HL-60/S4 (cell line): ENCODE measurements around the gene MKNK1.

Source experiments
- in situ Hi-C: fragments of 300-500 bp; cut with MboI; formaldehyde crosslinking; loops from 2 replicates; pipeline ENCODE4 v1.14.3; 2022; ENCODE audit warnings: low sequenced_read_pairs

MKNK1 gene

DNA sequence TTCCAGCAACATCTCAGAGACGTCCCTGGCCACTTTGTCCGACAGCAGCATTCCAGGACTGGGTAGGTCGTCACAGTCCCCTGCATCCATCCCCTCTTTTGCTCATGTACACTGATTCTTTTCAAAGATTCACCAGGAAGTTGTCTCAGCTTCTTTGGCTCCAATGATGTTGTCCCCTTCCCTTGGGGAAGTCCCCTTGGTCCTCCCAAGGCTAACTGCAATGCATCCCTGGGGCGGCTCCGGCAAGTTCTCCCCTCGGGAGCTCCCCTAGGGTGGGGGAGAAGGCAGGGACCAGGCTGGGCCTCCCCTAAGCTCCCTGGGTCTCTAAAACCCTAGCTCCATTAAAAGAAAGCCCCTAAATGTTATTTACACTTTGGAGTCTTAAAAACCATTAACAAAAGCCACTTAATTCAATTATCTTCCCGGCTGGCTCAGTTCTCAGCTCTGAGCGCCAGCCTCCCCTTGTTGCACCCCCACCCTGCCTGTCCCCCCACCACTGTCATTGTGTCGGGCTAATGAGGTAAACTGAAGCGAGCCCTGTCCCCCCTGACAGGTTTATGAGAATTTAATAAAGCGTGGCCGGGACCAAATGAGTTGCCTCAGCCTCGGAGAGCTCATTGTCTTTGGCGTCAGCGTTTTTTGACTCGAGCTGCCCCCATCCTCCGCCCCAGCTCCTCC lies 77.9 kb downstream of the MKNK1 start:
- in situ Hi-C loops, result no loop called here

DNA sequence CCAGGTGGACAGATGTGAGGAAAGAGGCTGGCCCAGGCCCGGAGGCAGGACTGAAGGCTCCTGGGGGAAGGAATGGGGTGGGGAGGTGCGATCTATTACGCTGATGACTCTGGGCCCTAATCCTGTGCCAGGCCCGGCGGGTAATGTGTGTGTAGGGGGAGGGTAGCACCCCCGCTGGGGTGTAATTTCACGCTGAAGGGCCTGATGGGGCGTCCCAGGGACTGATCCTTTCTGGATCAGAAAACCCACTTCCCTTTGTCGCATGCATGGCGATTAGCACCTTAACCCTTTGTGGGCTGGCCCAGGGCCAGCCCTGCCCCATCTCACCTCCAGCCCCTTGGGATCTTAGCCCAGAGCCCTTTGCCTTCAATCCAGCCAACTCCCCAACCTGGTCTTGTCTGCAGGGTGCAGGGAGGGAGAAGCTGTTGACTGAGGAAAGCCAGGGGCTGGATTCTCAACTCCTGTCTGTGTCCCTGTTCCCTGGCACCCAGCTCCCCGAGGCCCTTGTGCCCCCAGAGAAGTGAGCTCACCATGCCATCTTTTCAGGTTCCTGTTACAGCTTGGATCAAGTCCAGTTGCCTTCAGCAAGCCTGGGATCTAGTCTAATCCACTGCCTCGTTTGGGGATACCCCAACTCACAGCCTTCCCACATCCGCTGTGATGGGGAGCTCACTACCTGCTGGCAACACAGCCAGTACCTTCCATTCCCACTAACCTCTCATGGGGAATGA lies 78.7 kb downstream of the MKNK1 start:
- in situ Hi-C loops, result no loop called here

DNA sequence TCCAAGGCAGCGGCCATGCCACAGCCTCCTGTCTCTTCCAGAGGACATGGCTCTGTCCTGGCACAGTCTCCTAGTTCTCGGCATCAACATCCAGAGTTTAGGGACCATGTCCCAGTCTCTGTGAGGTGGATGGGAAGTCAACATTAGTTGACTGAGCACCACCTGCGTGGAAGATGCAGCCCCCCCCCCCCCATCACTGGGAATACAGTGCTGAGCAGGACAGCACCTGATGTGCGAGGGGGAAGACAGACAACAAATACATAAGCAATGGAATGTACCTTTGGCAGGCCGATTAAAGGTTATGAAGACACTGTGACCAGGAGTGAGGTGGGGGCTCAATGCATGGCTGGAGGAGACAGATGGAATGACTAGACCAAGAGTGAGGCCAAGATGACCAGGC lies 79.2 kb downstream of the MKNK1 start:
- in situ Hi-C loops, result no loop called here

DNA sequence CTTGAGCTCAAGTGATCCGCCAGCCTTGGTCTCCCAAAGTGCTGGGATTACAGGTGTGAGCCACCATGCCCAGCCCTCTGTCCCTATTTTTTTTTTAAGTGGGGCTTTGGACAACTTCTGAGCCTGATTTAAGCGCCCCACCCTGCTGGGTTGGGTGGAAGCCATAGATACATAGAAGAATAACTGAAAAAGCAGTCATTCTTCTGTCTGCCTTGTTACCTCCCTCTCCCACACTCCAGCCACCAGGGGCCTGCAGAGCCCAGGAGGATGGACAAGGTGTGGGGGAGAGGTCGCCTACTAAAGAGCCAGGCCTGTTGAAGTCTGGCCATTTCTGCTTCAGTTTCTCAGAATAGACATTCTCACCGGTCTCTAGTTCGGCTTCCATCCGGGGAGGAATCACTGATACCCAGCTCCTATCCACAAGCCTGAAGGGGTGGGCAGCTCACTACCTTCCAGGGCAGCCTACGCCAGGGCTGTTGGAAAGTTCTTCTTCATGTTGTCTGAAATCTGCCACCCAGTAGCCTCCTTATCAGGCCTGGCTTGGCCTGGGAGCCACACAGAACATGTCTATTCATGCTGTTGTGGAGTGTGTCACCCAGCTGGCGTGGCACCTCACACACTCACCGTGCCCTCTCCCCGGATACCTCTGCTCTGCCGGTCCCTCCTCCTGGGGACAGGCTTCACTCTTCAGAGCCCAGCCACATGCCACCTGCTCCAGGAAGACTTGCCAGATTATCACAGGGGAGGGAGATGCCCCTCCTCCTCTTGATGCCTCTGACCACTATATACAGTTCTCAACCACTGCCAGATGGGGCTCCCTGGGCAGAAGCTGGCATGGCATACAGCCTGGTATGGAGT lies 80.3 kb downstream of the MKNK1 start:
- in situ Hi-C loops, result no loop called here

DNA sequence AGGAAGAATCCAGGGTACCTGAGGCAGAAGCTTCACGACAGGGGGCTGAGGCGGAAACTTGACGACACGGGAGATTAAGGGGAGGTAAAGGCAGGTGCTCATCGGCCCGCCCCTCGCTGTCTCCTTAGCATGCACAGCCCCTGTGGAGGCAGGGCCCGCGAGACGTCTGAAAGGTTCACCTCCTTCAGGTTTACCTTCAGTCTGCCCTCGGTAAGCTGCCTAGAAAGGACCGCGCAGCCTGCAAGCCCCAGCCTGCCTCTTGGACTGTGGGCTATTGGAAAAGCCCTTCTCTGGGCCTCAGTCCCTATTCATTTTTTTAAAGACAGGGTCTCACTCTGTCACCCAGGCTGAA lies 81.1 kb downstream of the MKNK1 start:
- in situ Hi-C loops, result no loop called here

DNA sequence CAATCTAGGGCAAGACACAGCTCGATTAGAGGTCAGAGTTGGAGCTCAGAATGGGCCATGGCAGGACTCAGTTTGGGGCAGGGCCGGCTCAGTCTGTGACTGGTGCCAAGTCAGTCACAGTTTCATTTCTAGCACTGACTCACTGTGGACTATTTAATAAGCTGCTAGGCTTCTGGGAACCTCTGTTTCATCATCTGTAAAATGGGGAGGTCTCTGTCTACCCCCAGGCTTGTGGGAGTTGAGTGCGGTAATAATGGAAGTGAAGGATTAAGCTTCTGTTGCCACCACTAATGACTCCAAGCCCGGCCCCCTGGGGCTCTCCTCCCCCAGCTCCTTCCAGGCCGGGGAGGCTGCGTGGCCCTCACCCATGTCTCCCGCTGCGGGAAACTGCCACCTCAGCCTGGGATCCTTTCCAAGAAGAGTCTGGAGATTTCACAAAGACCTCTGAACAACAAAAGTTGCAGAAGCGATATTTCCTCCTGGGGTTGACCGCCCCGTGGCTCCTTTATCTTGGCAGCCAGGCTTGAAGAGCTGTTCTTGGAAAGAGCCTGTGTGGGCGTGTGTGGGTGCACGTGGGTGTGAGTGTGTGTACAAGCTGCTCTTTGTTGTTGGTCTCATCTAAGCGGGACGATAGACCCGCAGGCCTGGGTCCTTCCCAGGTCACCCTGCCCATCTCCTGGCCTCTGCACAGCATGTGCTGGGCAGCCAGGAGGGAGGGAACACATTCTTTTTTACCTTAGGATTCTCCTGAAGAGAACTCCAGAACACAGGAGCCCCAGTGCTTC lies 81.7 kb downstream of the MKNK1 start:
- in situ Hi-C loops, result no loop called here

DNA sequence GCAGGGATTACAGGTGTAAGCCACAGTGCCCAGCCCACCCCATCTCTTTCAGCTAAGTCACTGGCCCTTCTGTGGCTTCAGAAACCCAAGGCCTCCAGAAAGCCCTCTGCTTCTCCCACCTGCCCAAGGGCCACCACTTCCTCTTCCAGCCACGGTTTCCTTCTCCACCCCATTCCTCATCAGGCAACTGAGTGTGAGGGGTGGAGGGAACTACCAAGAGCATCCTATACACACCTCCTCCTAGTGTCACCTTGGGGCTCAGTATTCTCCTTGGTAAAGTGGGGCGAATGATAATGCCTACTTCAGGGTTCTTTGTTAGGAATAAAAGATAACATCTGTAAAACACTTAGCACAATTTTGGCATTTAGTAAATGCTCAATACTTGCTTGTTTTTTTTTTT lies 82.7 kb downstream of the MKNK1 start:
- in situ Hi-C loops, result no loop called here

DNA sequence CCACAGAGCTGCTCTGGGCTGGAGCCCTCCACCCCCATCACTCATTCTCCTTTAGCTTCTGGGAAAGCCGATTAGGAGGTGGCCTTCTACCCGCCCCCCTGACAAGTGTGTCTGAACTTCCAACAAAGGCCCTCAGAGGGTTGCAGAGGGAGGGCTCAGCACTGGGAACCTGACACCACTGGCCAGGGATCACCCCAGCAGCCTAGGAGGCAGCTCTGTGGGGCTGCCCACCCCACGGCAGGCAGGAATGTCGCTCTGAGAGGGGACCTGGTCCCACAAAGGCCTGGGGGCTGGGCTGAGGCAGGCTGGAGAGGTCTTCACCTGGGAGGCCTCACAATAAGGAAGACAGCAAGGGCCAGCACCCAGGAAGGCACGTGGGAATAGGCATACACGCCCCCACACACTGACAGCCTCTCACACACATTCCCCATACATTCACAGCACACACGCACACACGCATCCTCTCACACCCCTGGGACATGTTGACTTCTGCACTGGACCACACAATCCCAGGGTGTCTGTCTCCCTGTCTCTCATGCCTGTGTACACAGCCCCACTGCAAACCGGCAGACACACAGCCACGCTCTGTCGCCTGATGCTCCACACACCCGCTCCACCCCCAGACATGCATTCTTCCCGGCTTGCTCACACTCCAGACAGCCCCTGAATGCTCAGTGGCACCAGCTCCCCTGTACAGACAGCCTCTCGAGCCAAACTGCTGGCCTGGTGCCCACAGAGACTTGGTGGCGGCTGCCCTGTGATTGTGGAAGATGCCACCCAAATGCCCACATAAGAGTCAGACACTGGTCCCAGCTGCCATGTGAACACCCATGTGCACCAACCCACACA lies 83.8 kb downstream of the MKNK1 start:
- in situ Hi-C loops, result no loop called here

DNA sequence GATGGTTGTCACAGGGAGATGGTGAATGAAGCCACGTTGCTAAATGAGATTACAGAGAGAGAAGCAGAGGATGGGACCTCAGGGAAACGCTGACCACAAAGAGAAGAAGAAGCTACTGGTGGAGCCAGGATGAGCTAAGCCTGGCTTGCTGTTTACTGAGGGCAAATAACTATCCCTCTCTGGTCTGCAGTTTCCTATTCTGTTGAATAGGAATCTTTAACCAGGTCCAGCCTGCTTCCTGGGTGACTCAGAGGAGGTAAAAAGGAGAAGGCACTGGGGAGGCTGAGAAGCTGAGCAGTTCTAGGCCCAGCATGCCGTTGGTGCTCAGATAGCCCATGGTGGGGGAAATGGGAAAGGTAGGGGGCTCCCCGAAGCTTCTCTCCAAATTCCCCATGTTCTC lies 84.9 kb downstream of the MKNK1 start:
- in situ Hi-C loops, result no loop called here

DNA sequence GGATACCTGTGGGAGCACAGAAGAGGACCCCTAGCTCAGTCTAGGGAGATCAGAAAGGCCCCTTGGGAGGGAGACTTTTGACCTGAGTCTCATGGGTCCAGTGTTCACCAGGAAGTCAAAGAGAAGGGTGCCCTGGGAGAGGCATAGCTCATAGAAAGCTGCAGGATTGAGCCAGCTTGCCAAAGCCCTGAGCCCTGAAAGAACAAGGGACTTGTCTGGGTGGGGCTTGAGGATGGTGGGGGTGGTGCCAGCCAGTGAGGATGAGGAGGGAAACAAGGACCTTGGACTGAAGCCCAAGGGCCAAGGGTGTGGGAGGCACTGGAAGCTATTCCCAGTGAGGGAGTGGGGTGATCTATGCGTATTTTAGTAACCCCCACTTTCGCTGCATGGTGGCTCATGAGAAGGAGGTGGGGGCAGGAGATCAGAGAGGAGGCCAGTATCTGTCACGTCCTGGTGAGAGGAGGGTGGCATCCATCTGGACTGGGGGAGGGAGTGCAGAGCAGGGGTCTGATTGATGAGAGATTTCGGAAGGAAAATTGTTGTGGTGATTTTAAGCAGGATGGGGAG lies 86.1 kb downstream of the MKNK1 start:
- in situ Hi-C loops, result no loop called here

DNA sequence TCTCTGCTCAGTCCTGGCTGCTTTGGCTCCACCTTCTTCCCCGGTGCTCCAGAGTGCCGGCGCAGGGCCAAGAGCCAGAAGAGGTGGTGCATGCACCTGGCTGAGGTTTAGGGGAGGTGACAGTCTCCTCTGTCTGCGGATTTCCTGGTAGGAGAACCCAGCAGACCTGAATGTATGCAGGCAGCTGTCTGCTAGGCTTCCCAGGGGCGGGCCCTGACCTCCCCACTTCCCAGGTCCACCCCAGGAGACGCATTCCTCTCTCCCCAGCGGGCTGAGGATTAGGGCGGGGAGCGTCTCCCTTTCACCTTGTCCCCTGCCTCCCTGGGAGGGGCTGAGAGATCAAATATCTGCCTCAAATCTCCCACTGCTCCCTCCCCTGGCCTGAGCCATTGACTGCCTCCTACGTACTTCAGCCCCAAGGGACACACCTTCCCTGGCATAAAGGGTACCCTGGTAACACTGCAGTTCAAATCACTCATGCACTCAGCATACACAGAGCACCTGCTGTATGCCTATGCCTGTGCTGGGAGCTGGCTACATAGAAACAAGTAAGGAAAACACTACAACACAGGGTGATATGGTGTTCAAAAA lies 87.0 kb downstream of the MKNK1 start:
- in situ Hi-C loops, result no loop called here

DNA sequence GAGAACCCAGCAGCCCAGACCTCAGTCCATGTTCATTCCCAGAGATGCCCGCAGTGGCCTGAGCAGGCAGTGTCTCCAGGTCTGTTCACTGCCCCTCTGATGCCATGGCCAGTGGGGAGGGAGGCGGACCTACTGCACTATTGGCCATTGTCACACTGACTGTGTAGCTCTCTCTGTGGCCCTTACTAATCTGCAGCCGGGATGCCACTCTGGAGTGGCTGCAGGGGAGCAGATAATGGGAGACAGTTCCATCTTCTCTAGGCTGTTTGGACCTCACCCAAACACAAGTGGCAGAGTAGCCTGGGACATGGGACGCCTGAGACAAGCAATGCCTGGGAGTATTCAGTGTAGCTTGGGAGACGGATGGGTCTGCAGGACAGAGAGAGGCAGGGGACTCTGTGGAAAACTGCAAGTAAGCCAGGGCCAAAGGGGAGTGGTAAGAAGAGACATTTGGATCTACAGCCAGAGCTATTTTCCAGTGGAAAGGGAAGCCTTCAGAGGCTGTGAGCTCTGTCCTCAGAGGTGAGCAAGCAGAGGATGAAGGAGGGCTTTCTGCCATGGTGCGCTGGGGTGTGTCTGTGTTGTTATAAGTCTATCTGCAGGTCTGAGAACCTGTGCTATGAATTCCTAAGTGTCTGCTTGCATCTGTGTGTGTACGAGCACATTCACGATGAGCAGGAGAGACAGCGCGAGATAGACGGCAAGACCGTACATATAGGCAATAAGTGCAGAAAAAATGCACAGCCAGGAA lies 87.7 kb downstream of the MKNK1 start:
- in situ Hi-C loops, result no loop called here

DNA sequence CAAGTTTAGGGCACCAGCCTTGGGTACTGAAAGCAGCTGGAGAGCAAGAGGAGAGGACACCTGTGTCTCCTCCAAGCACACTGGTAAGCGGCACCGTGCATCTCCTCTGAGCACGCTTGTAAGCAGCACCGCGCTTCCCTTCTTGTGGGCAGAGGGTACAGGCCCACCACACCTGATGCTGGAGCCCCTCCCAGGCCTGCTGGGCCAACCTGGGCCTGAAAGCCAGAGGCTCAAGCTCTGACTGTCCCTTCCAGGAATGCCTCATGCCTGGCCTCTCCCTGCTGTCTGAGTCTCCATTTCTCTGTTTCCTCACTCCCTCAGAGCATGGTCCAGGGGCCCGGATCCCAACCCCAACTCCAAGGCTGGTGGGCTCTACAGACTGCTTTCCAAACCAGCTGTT lies 88.5 kb downstream of the MKNK1 start:
- in situ Hi-C loops, result no loop called here

DNA sequence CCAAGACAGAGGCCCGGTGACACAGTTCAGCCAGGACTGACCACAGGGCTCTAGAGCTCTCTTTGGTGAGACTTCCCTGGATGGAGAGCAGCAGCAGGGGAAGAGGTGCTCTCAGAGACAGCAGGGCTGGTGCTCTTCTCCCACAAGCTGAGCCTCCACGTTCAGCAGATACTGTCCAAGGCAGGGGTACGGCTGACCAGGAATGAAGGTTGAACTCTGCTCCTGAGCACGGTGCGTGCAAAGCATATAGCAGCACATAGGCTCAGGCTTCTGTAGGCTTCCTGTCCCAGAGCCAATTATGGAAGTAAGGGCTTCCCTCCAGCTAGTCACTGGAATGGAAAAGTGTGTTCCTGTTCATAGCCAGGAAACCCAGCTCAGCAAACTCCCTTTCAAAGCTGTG lies 90.5 kb downstream of the MKNK1 start:
- in situ Hi-C loops, result no loop called here

DNA sequence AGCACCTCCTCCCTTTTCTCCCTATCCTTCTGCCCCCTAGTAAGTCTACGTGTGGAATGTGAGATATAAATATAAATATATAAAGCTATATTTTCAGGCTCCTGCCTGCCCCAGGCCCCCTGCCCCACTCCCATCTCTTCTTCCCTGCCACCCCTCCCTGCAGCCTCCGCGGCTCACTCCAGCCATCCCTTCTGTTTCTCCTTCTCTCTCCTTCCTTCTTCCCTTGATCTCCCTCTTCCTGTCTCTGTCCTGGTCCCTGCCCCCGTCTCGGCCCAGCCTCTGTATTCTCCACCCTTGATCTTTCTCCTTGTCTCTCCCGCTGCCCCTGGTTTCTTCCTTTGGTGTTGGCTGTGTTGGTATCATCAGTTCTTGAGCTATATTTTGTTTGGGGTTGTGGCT lies 91.3 kb downstream of the MKNK1 start:
- in situ Hi-C loops, result no loop called here

DNA sequence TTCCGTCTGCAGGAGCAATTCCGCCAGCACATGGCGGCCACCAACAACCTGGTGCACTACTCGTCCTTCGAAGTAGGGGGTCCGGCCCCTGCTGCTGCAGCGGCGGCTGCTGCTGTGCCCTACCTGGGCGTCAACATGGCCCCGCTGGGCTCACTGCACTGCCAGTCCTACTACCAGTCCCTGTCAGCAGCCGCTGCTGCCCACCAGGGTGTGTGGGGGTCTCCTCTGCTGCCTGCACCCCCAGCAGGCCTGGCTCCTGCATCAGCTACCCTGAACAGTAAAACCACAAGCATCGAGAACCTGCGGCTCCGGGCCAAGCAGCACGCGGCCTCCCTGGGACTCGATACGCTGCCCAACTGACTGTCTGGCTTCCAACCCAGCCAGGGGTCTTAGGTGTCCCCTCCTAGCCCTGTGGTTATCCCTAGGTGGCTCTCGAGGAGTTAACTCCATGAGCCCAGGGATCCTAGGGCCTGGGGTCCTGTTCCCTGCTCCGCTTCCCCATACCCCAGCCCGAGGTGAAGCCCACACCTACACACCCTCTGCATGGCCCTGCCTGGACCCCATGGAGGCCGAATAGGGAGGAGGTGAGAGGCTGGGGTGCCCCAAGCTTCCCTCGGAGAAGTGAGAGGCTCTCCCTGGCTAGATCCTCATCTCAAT lies 91.8 kb downstream of the MKNK1 start:
- in situ Hi-C loops, result no loop called here

DNA sequence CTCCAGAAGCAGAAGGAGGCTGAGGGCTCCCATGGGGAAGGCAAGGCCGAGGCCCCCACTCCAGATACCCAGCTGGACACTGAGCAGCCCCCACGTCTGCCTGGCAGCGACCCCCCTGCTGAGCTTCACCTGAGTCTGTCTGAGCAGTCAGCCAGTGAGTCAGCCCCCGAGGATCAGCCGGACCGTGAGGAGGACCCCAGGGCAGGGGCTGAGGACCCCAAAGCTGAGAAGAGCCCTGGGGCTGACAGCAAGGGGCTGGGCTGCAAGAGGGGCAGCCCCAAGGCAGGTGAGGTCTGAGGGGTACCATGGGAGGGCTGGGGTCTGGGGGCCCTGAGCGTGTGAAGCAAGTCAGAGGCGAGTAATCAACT lies 93.1 kb downstream of the MKNK1 start:
- in situ Hi-C loops, result no loop called here

DNA sequence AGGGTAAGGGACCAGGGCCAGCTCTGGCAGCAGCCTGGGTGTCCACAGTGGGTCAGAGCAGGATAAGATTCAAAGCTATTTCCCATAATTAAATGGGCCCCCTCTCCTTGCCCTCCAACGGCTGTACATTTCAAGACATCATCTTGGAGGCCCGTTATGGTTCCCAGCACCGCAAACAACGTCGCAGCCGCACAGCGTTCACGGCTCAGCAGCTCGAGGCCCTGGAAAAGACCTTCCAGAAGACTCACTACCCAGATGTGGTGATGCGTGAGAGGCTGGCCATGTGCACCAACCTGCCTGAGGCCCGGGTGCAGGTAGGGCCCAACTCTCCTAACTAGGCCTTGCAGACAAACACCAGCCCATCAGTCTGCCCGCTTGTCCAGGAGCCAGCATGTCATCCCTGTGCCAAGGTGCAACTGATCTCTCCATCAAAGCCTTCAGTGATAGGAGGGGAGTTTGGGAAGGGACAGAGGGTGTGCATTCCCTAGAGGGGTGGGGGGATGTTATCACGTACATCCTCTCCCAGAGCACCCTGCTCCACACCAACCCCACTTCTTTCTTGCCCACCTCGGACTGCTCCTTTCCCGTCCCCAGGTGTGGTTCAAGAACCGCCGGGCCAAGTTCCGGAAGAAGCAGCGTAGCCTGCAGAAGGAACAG lies 93.6 kb downstream of the MKNK1 start:
- in situ Hi-C loops, result no loop called here
